ENCODE measurements around the gene PBX2. TPM values are rescaled to one million over a fixed set of nuclear protein-coding genes. Genes with fewer than 3 reads are reported as not detected.
"Not testable (repeated sequence)": the region's sequence is repeated elsewhere in the genome, so short reads cannot be mapped to it uniquely, and the experiment has no call there.

PBX2 gene
- total RNA-seq, 2 donors from 2014 or later = 61.5 to 102 TPM

DNA sequence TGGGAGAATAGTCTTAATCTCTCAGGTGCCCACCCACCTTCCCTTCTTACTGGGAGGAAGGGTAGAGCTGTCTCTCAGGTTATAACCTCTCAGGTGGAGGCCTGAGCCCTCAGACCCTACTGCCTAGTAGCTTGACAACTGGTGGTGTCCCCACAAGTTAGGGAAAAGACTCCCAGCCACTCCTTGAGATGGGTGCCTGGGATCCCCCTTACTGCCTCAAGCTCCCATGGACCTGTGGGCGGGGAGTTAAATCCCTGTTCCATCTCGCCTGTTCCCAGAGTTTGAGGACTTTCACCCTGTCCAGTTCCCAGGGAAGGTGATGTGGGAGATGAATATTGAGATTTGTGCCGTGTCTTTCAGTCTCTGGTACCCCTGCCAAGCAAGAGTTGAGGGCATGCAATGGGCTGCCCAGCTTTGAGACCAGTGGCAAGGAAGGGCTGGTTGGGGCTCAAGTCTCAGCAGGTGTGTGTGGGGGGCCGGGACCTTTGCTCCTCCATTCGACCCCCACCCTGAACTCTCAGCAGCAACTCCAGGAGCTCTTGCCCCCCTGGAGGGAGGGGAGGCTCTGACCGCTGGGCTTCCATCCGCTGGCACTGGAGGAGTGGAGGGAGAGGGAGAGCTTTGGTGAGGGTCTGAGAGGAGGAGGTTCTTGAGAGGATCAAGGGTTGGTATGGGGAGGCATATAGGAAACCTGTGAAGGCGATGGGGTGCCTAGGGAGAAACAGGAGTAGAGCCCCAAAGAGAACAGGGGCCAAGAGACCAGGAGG is 1.1 kb upstream of the PBX2 start:
- Histone ChIP-seq H3K4me1 (replicated peaks) (no peaks in the 10 kb centered on the region), H3K27ac (peak overlapping the region; percentile 91 to 98), H3K36me3 (no peaks in the 10 kb centered on the region), H3K9me3 (no peaks in the 10 kb centered on the region), H3K4me3 (peak overlapping the region; percentile 74 to 79), H3K27me3 (replicated peaks; ENCODE audit: insufficient read depth) (no peaks in the 10 kb centered on the region)
- TF ChIP-seq, protein P1, sequence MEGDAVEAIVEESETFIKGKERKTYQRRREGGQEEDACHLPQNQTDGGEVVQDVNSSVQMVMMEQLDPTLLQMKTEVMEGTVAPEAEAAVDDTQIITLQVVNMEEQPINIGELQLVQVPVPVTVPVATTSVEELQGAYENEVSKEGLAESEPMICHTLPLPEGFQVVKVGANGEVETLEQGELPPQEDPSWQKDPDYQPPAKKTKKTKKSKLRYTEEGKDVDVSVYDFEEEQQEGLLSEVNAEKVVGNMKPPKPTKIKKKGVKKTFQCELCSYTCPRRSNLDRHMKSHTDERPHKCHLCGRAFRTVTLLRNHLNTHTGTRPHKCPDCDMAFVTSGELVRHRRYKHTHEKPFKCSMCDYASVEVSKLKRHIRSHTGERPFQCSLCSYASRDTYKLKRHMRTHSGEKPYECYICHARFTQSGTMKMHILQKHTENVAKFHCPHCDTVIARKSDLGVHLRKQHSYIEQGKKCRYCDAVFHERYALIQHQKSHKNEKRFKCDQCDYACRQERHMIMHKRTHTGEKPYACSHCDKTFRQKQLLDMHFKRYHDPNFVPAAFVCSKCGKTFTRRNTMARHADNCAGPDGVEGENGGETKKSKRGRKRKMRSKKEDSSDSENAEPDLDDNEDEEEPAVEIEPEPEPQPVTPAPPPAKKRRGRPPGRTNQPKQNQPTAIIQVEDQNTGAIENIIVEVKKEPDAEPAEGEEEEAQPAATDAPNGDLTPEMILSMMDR (IDR thresholded peaks at IDR 0.05) = no peak
- intact Hi-C loops (cut with DNase I) = no loop called here
- WGBS = 74% methylated on average over 8 of the region's 8 CpGs
- no peak for DNase-seq (ENCODE audit: low spot score)

DNA sequence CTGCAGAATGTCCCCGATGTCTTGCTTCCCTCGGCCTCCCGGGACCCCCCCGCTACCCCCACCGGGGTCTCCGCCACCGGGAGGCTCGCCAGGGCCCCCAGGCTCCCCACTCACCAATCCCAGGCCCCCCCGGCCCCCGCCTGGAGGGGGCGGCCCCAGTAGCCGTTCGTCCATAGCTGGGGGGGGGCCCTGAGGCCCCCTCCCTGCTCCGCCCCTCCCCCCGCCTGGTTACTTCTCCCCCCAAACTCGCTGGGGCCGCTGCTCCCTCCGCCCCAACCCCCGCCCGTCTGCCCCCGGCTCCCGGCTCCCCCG is 304 bp downstream of the PBX2 start:
- Histone ChIP-seq H3K27ac (peak overlapping the region; percentile 91 to 98), H3K36me3 (no peaks in the 10 kb centered on the region), H3K4me1 (replicated peaks) (no peaks in the 10 kb centered on the region), H3K9me3 (no peaks in the 10 kb centered on the region), H3K27me3 (replicated peaks; ENCODE audit: insufficient read depth) (no peaks in the 10 kb centered on the region), H3K4me3 (peak overlapping the region; percentile 74 to 79)
- DNase-seq (ENCODE audit: low spot score) = no peak
- TF ChIP-seq, protein P1 (IDR thresholded peaks at IDR 0.05) = no peak
- TF ChIP-seq POLR2AphosphoS5 (IDR thresholded peaks at IDR 0.05) (no peak), POLR2A (IDR thresholded peaks at IDR 0.05) (no peak)
- intact Hi-C loops (cut with DNase I) = no loop called here
- no CpG with 5 or more reads among the region's 23 CpGs for WGBS

DNA sequence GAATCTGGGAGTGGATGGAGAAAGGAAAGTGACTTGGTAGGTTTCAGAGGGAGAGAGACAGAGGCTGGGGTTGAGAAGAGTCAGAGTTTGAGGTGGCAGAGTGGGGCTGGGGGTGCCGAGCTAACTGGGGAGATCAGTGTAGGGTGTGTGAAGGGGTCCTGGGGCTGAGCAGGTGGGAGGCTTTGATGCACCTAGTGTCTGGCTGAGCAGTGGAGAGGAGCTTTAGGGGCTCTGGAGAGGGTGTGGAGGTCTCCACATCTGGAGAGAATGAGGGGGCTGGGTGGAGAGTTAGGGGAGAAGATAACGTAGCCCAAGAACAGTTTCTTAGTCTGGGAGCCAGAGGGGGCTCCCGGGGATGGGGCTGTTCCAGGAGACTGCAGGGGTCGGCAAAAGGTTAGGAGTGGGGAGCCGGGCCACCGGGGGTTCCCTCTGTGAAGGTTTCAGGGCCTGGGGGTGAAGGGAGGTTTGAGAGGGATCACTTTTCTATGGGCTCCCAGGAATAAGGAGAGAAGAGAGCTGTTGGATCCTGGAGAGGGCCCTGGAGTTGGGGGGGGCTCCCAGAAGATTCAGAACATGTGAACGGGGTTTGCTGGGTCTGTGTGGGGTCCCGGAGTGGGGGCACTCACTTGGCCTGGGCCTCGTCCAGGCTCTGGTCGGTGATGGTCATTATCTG is 797 bp downstream of the PBX2 start:
- H3K4me1 ChIP-seq (replicated peaks) = no peaks in the 10 kb centered on the region
- DNase-seq (ENCODE audit: low spot score) = no peak
- intact Hi-C loops (cut with DNase I) = no loop called here

DNA sequence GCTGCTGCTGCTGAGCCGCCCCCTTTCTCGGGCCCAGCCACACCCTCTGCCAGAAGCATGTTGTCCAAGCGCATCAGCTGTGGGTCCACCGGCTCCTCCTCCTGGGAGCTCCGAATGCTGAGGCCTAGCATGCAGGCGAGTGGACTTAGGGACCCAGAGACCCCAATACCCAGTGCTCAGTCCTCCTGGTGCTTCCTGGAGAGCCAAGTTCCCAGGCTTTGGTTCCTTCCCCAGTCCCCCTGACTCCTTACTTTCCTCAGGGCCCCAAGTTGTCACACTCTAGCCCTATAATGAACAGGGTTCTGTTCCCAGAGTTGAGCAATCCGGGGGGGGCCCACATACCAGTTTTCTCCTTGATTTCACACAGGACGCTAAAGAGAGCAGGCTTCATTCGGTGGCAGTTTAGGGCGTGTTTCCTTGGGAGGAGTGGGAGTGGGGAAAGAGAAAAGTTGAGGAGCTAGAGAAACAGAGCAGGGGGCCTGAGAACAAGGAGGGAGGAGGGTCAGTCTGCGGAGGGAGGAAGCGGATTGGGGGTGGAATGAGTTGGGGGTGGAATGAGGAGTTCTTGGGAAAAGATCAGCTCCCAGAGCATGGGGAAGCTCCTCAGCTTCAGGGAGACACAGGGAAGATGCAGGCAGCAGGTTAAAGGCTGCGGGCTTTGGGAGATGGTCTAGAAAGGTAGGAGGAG is 1.5 kb downstream of the PBX2 start:
- WGBS = 9% methylated on average over 13 of the region's 13 CpGs
- TF ChIP-seq, protein P1 (IDR thresholded peaks at IDR 0.05) = no peak
- TF ChIP-seq POLR2AphosphoS5 (IDR thresholded peaks at IDR 0.05) (no peak), POLR2A (IDR thresholded peaks at IDR 0.05) (no peak)
- intact Hi-C loops (cut with DNase I) = no loop called here
- Histone ChIP-seq H3K27ac (peak overlapping the region; percentile 91 to 98), H3K4me1 (replicated peaks) (no peaks in the 10 kb centered on the region), H3K27me3 (replicated peaks; ENCODE audit: insufficient read depth) (no peaks in the 10 kb centered on the region), H3K9me3 (no peaks in the 10 kb centered on the region), H3K36me3 (no peaks in the 10 kb centered on the region), H3K4me3 (peak overlapping the region; percentile 74 to 79)
- DNase-seq (ENCODE audit: low spot score) = no peak

More for the DNA sequence above, 797 bp downstream of the PBX2 start:
- Histone ChIP-seq H3K27ac (peak overlapping the region; percentile 91 to 98), H3K9me3 (no peaks in the 10 kb centered on the region), H3K4me3 (peak overlapping the region; percentile 74 to 79), H3K27me3 (replicated peaks; ENCODE audit: insufficient read depth) (no peaks in the 10 kb centered on the region), H3K36me3 (no peaks in the 10 kb centered on the region)
- TF ChIP-seq, protein P1 (IDR thresholded peaks at IDR 0.05) = no peak
- TF ChIP-seq POLR2A (IDR thresholded peaks at IDR 0.05) (no peak), POLR2AphosphoS5 (IDR thresholded peaks at IDR 0.05) (no peak)
- 1% methylated on average over 10 of the region's 10 CpGs for WGBS

DNA sequence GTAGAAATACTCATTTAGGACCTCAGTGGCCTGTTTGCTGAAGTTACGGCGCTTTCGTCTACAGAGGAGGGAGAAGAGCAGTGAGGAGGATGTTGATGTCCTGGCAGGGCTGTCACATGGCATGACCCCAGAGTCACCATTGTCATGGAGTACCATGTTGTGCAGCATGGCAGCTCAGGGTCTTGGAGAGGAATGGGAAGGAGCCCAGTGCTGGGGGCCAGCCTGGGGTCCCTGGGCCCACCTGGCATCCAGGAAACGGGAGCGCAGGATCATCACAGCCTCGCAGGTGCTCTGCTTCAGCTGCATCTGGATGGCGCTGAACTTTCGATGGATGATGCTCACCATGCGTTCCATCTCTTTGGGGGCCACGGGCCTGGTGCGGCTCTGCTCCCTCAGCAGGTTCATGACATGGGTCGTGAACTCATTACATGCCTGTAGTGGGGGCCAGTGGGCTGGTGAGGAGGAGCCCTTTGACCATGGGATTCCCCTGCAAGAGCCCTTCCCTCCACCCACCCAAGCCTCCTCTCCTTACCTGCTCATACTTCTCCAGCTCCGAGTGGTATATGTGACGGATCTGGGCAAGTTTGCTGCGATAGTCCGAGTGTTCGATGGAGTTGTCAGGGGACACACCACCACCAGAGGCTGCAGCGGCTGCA is 2.1 kb downstream of the PBX2 start:
- intact Hi-C loops (cut with DNase I); H3K27me3 ChIP-seq (replicated peaks; ENCODE audit: insufficient read depth); H3K4me1 ChIP-seq (replicated peaks); DNase-seq (ENCODE audit: low spot score); H3K36me3 ChIP-seq; H3K9me3 ChIP-seq: not testable (repeated sequence)
- 56% methylated on average over 18 of the region's 18 CpGs for WGBS
- Histone ChIP-seq H3K4me3 (peak overlapping the region in 1 of 2 donors; percentile 79), H3K27ac (peak overlapping the region; percentile 91 to 98)

Data from prostate gland (tissue), 2 donors.